ENCODE results near the gene BTNL9.

DNA sequence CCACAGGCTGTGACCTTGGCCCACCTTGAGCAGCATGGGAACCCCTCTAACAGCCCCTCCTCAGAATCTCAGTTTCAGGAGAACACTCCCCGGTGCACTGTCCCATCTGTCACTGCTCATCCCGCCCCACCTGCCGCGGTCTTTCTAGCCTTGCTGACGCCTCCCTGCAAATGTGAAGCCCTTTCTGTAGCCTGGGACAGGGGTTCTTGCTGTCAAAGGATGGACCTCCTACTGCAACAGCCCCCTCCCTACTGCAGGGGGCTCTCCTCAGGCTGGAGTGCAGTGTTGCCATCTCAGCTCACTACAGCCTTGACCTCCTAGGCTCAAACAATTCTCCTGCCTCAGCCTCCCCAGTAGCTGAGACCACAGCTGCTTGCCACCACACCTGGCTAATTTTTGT is 70.9 kb downstream of the BTNL9 start:
- TF ChIP-seq, protein P1, sequence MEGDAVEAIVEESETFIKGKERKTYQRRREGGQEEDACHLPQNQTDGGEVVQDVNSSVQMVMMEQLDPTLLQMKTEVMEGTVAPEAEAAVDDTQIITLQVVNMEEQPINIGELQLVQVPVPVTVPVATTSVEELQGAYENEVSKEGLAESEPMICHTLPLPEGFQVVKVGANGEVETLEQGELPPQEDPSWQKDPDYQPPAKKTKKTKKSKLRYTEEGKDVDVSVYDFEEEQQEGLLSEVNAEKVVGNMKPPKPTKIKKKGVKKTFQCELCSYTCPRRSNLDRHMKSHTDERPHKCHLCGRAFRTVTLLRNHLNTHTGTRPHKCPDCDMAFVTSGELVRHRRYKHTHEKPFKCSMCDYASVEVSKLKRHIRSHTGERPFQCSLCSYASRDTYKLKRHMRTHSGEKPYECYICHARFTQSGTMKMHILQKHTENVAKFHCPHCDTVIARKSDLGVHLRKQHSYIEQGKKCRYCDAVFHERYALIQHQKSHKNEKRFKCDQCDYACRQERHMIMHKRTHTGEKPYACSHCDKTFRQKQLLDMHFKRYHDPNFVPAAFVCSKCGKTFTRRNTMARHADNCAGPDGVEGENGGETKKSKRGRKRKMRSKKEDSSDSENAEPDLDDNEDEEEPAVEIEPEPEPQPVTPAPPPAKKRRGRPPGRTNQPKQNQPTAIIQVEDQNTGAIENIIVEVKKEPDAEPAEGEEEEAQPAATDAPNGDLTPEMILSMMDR (IDR thresholded peaks at IDR 0.05; ENCODE audit: insufficient read depth, low read length): no peak
- TF ChIP-seq GABPA (IDR thresholded peaks at IDR 0.05; ENCODE audit: low read depth) (no peak), POLR2AphosphoS5 (IDR thresholded peaks at IDR 0.05; ENCODE audit: low read depth) (no peak)

All from HL-60 (cell line).